Measurements from ENCODE around the gene SDK2. TPM values are rescaled to one million over a fixed set of nuclear protein-coding genes. Genes with fewer than 3 reads are reported as not detected.

Gene SDK2
- total RNA-seq, 4 donors from 2014 or later, result 1.5 to 7.0 (median 3.7) TPM

- no peaks in the 10 kb centered on the region for H3K36me3 ChIP-seq
- H3K4me1 ChIP-seq, result no peaks in the 10 kb centered on the region
- H3K9me3 ChIP-seq, result no peaks in the 10 kb centered on the region
- H3K4me3 ChIP-seq (replicated peaks in 1 of 3), result no peak overlapping the region
- DNase-seq, result no peak
- 92 to 94% methylated on average over 6 of the region's 6 CpGs for WGBS, 2 donors
- no peak overlapping the region for H3K27ac ChIP-seq
- TF ChIP-seq CTCF (IDR thresholded peaks at IDR 0.05) (no peak), POLR2A (IDR thresholded peaks at IDR 0.05) (no peak)
- intact Hi-C loops (cut with DNase I), result loop anchor here (10.0 kb wide), 1 partner anchor 120 kb away; no protein-coding TSS in a partner anchor
- no peaks in the 10 kb centered on the region for H3K27me3 ChIP-seq
These were observed 49.2 kb downstream of the SDK2 start for GRCh38 chr17:73595068-73595467.

GRCh38 chr17:73594598-73594997 is 49.6 kb downstream of the SDK2 start:
- no peaks in the 10 kb centered on the region for H3K36me3 ChIP-seq
- no peak for DNase-seq
- intact Hi-C loops (cut with DNase I), result loop anchor here (10.0 kb wide), 1 partner anchor 120 kb away; no protein-coding TSS in a partner anchor
- TF ChIP-seq CTCF (IDR thresholded peaks at IDR 0.05), result no peak
- TF ChIP-seq POLR2A (IDR thresholded peaks at IDR 0.05), result no peak
- WGBS, 2 donors, result 91 to 94% methylated on average over 1 of the region's 1 CpG
- H3K27me3 ChIP-seq, result no peaks in the 10 kb centered on the region
- no peaks in the 10 kb centered on the region for H3K4me1 ChIP-seq
- H3K9me3 ChIP-seq, result no peaks in the 10 kb centered on the region
- no peak overlapping the region for H3K27ac ChIP-seq
- no peak overlapping the region for H3K4me3 ChIP-seq (replicated peaks in 1 of 3)

GRCh38 chr17:73594025-73594424 is 50.2 kb downstream of the SDK2 start:
- Histone ChIP-seq H3K27me3 (no peaks in the 10 kb centered on the region), H3K9me3 (no peaks in the 10 kb centered on the region), H3K36me3 (no peaks in the 10 kb centered on the region), H3K4me1 (no peaks in the 10 kb centered on the region), H3K4me3 (replicated peaks in 1 of 3) (no peak overlapping the region), H3K27ac (no peak overlapping the region)
- 78 to 82% methylated on average over 7 of the region's 7 CpGs for WGBS, 2 donors
- DNase-seq, result no peak
- intact Hi-C loops (cut with DNase I), result loop anchor here (10.0 kb wide), 1 partner anchor 121 kb away; no protein-coding TSS in a partner anchor
- TF ChIP-seq CTCF (IDR thresholded peaks at IDR 0.05) (no peak), POLR2A (IDR thresholded peaks at IDR 0.05) (no peak)

- intact Hi-C loops (cut with DNase I), result loop anchor here (10.0 kb wide), 1 partner anchor 121 kb away; no protein-coding TSS in a partner anchor
- H3K4me3 ChIP-seq (replicated peaks in 1 of 3), result no peak overlapping the region
- WGBS, 2 donors, result 83 to 85% methylated on average over 6 to 7 of the region's 7 CpGs
- H3K4me1 ChIP-seq, result no peaks in the 10 kb centered on the region
- H3K9me3 ChIP-seq, result no peaks in the 10 kb centered on the region
- TF ChIP-seq POLR2A (IDR thresholded peaks at IDR 0.05), result no peak
- no peak for TF ChIP-seq CTCF (IDR thresholded peaks at IDR 0.05)
- H3K27ac ChIP-seq, result no peak overlapping the region
- no peak for DNase-seq
- no peaks in the 10 kb centered on the region for H3K36me3 ChIP-seq
- no peaks in the 10 kb centered on the region for H3K27me3 ChIP-seq
These were observed 50.8 kb downstream of the SDK2 start for GRCh38 chr17:73593249-73593965.

- 63 to 78% methylated on average over 10 to 18 of the region's 18 CpGs for WGBS, 2 donors
- Histone ChIP-seq H3K36me3 (no peaks in the 10 kb centered on the region), H3K4me3 (replicated peaks in 1 of 3) (no peak overlapping the region), H3K4me1 (no peaks in the 10 kb centered on the region), H3K27me3 (no peaks in the 10 kb centered on the region), H3K27ac (no peak overlapping the region), H3K9me3 (no peaks in the 10 kb centered on the region)
- TF ChIP-seq CTCF (IDR thresholded peaks at IDR 0.05) (no peak), POLR2A (IDR thresholded peaks at IDR 0.05) (no peak)
- intact Hi-C loops (cut with DNase I), result loop anchor here (10.0 kb wide), 1 partner anchor 122 kb away; no protein-coding TSS in a partner anchor
- DNase-seq, result no peak
These were observed 51.7 kb downstream of the SDK2 start for GRCh38 chr17:73592501-73592961.

All from thyroid gland (tissue), 4 donors.